Breast epithelium (tissue), 3 donors: ENCODE measurements around the gene PTPRG.

Source experiments
- POLR2A ChIP-seq: fragments of 450-650 bp; IDR thresholded peaks from one replicate; pipeline ENCODE4 v1.6.1; 2016; ENCODE audit warnings: antibody characterized with exemption, mild to moderate bottlenecking, moderate library complexity
- POLR2AphosphoS5 ChIP-seq, 3 donors: sonication (generic); formaldehyde crosslinking; IDR thresholded peaks; one replicate each; pipeline ENCODE4 v1.6.1; 2017; ENCODE audit warnings: antibody characterized with exemption in 3 of 3
- TF ChIP-seq, protein P1 (sequence below), 3 donors: fragments of 450-650 bp; IDR thresholded peaks; one replicate each; pipeline ENCODE4 v1.5.1; 2016 to 2017; ENCODE audit warnings: antibody characterized with exemption in 3 of 3, mild to moderate bottlenecking in 3 of 3, moderate library complexity in 3 of 3

- TF ChIP-seq, protein P1, sequence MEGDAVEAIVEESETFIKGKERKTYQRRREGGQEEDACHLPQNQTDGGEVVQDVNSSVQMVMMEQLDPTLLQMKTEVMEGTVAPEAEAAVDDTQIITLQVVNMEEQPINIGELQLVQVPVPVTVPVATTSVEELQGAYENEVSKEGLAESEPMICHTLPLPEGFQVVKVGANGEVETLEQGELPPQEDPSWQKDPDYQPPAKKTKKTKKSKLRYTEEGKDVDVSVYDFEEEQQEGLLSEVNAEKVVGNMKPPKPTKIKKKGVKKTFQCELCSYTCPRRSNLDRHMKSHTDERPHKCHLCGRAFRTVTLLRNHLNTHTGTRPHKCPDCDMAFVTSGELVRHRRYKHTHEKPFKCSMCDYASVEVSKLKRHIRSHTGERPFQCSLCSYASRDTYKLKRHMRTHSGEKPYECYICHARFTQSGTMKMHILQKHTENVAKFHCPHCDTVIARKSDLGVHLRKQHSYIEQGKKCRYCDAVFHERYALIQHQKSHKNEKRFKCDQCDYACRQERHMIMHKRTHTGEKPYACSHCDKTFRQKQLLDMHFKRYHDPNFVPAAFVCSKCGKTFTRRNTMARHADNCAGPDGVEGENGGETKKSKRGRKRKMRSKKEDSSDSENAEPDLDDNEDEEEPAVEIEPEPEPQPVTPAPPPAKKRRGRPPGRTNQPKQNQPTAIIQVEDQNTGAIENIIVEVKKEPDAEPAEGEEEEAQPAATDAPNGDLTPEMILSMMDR (IDR thresholded peaks at IDR 0.05): no peak
- TF ChIP-seq POLR2A (no peak), POLR2AphosphoS5 (IDR thresholded peaks at IDR 0.05) (no peak)
Observed at GRCh38 chr3:61649381-61650170, 88.2 kb downstream of the PTPRG start.
